IMR-90 (cell line): ENCODE data around the gene AGXT. TPM values are rescaled to one million over a fixed set of nuclear protein-coding genes. Genes with fewer than 3 reads are reported as not detected.

Source experiments
- ATAC-seq: fragments of 200-7000 bp; cut with Tn5 transposase; 2 replicates; pipeline ENCODE4 v1.9.1; 2020; ENCODE audit warnings: low read depth, mild to moderate bottlenecking, moderate library complexity
- BruUV-seq: library from RNA; stranded (reverse); fragments of 400-500 nt; replicated peaks from 2 replicates; lab custom pipeline; 2021; lab: Mats Ljungman, UMichigan
- CTCF ChIA-PET: fragments of 300-600 bp; formaldehyde crosslinking; extraction: SDS; loops from one replicate; lab custom pipeline; 2021; ENCODE audit warnings: antibody characterized with exemption; lab: Yijun Ruan, JAX
- POLR2A ChIA-PET: fragments of 300-600 bp; sonication (Branson Sonifier 250); formaldehyde crosslinking; loops from one replicate; lab custom pipeline; 2022; ENCODE audit warnings: antibody characterized with exemption; ENCODE audit not compliant: unreplicated experiment; lab: Charles Lee
- DNase-seq: peaks from one replicate; pipeline ENCODE4 v3.0.0; 2013
- H2AFZ ChIP-seq: replicated peaks from 2 replicates; pipeline ENCODE3; 2013; ENCODE audit warnings: low read length, mild to moderate bottlenecking; ENCODE audit not compliant: poor library complexity
- H2AK5ac ChIP-seq: 2 replicates; pipeline ENCODE4 v1.6.1; 2013; ENCODE audit warnings: low read depth, low read length, inconsistent platforms
- H2AK9ac ChIP-seq: replicated peaks from 2 replicates; pipeline ENCODE3; 2013; ENCODE audit warnings: mild to moderate bottlenecking, low read depth, low read length, moderate library complexity; ENCODE audit not compliant: poor library complexity
- H2BK120ac ChIP-seq: 2 replicates; pipeline ENCODE4 v1.6.1; 2013; ENCODE audit warnings: low read depth, low read length, inconsistent platforms
- H2BK15ac ChIP-seq: 3 replicates; pipeline ENCODE4 v1.6.1; 2013; ENCODE audit warnings: low read depth, low read length, inconsistent platforms
- H2BK20ac ChIP-seq: 2 replicates; pipeline ENCODE4 v1.6.1; 2013; ENCODE audit warnings: low read depth, mild to moderate bottlenecking, inconsistent platforms, low read length, moderate library complexity
- H2BK5ac ChIP-seq: 2 replicates; pipeline ENCODE4 v1.6.1; 2013; ENCODE audit warnings: mild to moderate bottlenecking, low read depth, low read length, inconsistent platforms; ENCODE audit not compliant: poor library complexity, severe bottlenecking
- H3K14ac ChIP-seq: replicated peaks from 2 replicates; pipeline ENCODE4 v1.6.1; 2013; ENCODE audit warnings: low read depth, low read length, inconsistent platforms
- H3K18ac ChIP-seq: 2 replicates; pipeline ENCODE4 v1.6.1; 2013; ENCODE audit warnings: low read depth, low read length, control low read depth
- H3K23ac ChIP-seq: 2 replicates; pipeline ENCODE4 v1.6.1; 2013; ENCODE audit warnings: low read depth, low read length, inconsistent platforms
- H3K27ac ChIP-seq: 2 replicates; pipeline ENCODE4 v1.5.1; 2013; ENCODE audit warnings: mild to moderate bottlenecking, control low read depth, low read length; ENCODE audit not compliant: insufficient read depth
- H3K27me3 ChIP-seq: 2 replicates; pipeline ENCODE4 v1.6.1; 2013; ENCODE audit warnings: low read length; ENCODE audit not compliant: control insufficient read depth, insufficient read depth
- H3K36me3 ChIP-seq: 2 replicates; pipeline ENCODE4 v1.6.1; 2013; ENCODE audit warnings: low read length, mixed read lengths; ENCODE audit not compliant: control insufficient read depth, insufficient read depth
- H3K4ac ChIP-seq: 2 replicates; pipeline ENCODE4 v1.6.1; 2013; ENCODE audit warnings: low read depth, low read length, inconsistent platforms
- H3K4me1 ChIP-seq: 2 replicates; pipeline ENCODE4 v1.6.1; 2013; ENCODE audit warnings: low read length, mixed read lengths; ENCODE audit not compliant: control insufficient read depth, insufficient read depth
- H3K4me2 ChIP-seq: 2 replicates; pipeline ENCODE4 v1.6.1; 2013; ENCODE audit warnings: low read depth, mild to moderate bottlenecking, control low read depth, low read length, moderate library complexity
- H3K4me3 ChIP-seq: 2 replicates; pipeline ENCODE4 v1.5.1; 2013; ENCODE audit warnings: low read depth, mild to moderate bottlenecking, control low read depth, low read length, moderate library complexity; ENCODE audit not compliant: insufficient read depth
- H3K56ac ChIP-seq: 2 replicates; pipeline ENCODE4 v1.6.1; 2013; ENCODE audit warnings: low read length, inconsistent platforms; ENCODE audit not compliant: insufficient read depth; ENCODE audit errors: extremely low read depth
- H3K79me1 ChIP-seq, 2 experiments: 2 replicates each; pipeline ENCODE4 v1.6.1; 2013; ENCODE audit warnings: low read length in 2 of 2, inconsistent platforms in 1 of 2, low read depth in 1 of 2
- H3K9ac ChIP-seq: 2 replicates; pipeline ENCODE4 v1.6.1; 2013; ENCODE audit warnings: low read depth, low read length, control low read depth
- H3K9me1 ChIP-seq: 2 replicates; pipeline ENCODE4 v1.6.1; 2013; ENCODE audit warnings: low read length, inconsistent platforms; ENCODE audit not compliant: insufficient read depth
- H3K9me3 ChIP-seq: 2 replicates; pipeline ENCODE4 v1.6.1; 2013; ENCODE audit warnings: low read length; ENCODE audit not compliant: control insufficient read depth, insufficient read depth
- H4K20me1 ChIP-seq: 2 replicates; pipeline ENCODE4 v1.6.1; 2013; ENCODE audit warnings: low read length, inconsistent platforms; ENCODE audit not compliant: insufficient read depth
- H4K5ac ChIP-seq: 2 replicates; pipeline ENCODE4 v1.6.1; 2013; ENCODE audit warnings: mild to moderate bottlenecking, low read depth, low read length, control low read depth
- H4K8ac ChIP-seq, 2 experiments: 2 replicates each; pipeline ENCODE4 v1.6.1; 2013; ENCODE audit warnings: low read depth in 2 of 2, low read length in 2 of 2, control low read depth in 1 of 2, inconsistent platforms in 1 of 2
- H4K91ac ChIP-seq: 2 replicates; pipeline ENCODE4 v1.6.1; 2013; ENCODE audit warnings: low read depth, low read length, inconsistent platforms; ENCODE audit not compliant: insufficient read depth
- BHLHE40 ChIP-seq: fragments of 150-350 bp; IDR thresholded peaks from 2 replicates; pipeline ENCODE4 v1.6.1; 2016; ENCODE audit warnings: mild to moderate bottlenecking, low read depth, low read length
- CEBPB ChIP-seq: IDR thresholded peaks from 2 replicates; pipeline ENCODE4 v1.6.1; 2012; ENCODE audit warnings: low read depth, low read length, improper control_type of control experiment
- CTCF ChIP-seq: conservative IDR thresholded peaks from 2 replicates; pipeline ENCODE4 v1.5.1; 2012; ENCODE audit warnings: mild to moderate bottlenecking, low read depth, low read length, improper control_type of control experiment
- FOS ChIP-seq: fragments of 150-350 bp; IDR thresholded peaks from 2 replicates; pipeline ENCODE4 v1.6.1; 2016; ENCODE audit warnings: low read depth, low read length
- MAFK ChIP-seq: IDR thresholded peaks from 2 replicates; pipeline ENCODE4 v1.6.1; 2012; ENCODE audit warnings: low read depth, low read length, improper control_type of control experiment
- MAZ ChIP-seq: IDR thresholded peaks from 2 replicates; pipeline ENCODE4 v1.6.1; 2012; ENCODE audit warnings: low read depth, mild to moderate bottlenecking, low read length, improper control_type of control experiment, moderate library complexity, borderline replicate concordance
- MXI1 ChIP-seq: IDR thresholded peaks from 2 replicates; pipeline ENCODE4 v1.6.1; 2012; ENCODE audit warnings: low read depth, mild to moderate bottlenecking, low read length, moderate library complexity, borderline replicate concordance
- NFE2L2 ChIP-seq: fragments of 150-350 bp; IDR thresholded peaks from 2 replicates; pipeline ENCODE4 v1.6.1; 2016; ENCODE audit warnings: low read depth, mild to moderate bottlenecking, low read length
- POLR2A ChIP-seq: IDR thresholded peaks from 2 replicates; pipeline ENCODE4 v1.6.1; 2012; ENCODE audit warnings: mild to moderate bottlenecking, low read depth, low read length
- RAD21 ChIP-seq: IDR thresholded peaks from 2 replicates; pipeline ENCODE4 v1.6.1; 2012; ENCODE audit warnings: low read length, improper control_type of control experiment
- RCOR1 ChIP-seq: IDR thresholded peaks from 2 replicates; pipeline ENCODE4 v1.6.1; 2012; ENCODE audit warnings: mild to moderate bottlenecking, low read length, improper control_type of control experiment; ENCODE audit not compliant: insufficient replicate concordance
- RFX5 ChIP-seq: IDR thresholded peaks from 2 replicates; pipeline ENCODE4 v1.8.0; 2012; ENCODE audit warnings: low read depth, mild to moderate bottlenecking, low read length, moderate library complexity
- SMC3 ChIP-seq: fragments of 150-350 bp; IDR thresholded peaks from 2 replicates; pipeline ENCODE4 v1.6.1; 2016; ENCODE audit warnings: low read depth, mild to moderate bottlenecking, antibody characterized with exemption, low read length, moderate library complexity
- USF2 ChIP-seq: fragments of 150-350 bp; IDR thresholded peaks from 2 replicates; pipeline ENCODE4 v1.6.1; 2017; ENCODE audit warnings: mild to moderate bottlenecking, antibody characterized with exemption, low read length, low read depth
- WGBS, 2 experiments: methylation state at CpG; one replicate each; pipeline versions ENCODE4 v1.1.5 to v1.1.7; 2013; ENCODE audit warnings: missing lambda C conversion rate in 2 of 2; ENCODE audit not compliant: insufficient read length in 1 of 2; ENCODE audit errors: extremely low coverage in 2 of 2; 5-methylcytosine and 5-hydroxymethylcytosine counted together
- dilution Hi-C: fragments of 300-500 bp; cut with HindIII; formaldehyde crosslinking; loops from one replicate; pipeline ENCODE4 v1.14.3; 2018; ENCODE audit warnings: low sequenced_read_pairs; ENCODE audit not compliant: unreplicated experiment
- in situ Hi-C: fragments of 300-500 bp; cut with MboI; formaldehyde crosslinking; loops from 3 replicates; pipeline ENCODE4 v1.14.3; 2019; ENCODE audit warnings: low sequenced_read_pairs, inconsistent platforms, mixed read lengths
- intact Hi-C: fragments of 100-400 bp; cut with micrococcal nuclease; formaldehyde crosslinking; loops from 2 replicates; pipeline ENCODE4 v1.10.0; 2022
- polyA plus RNA-seq, 3 experiments: library from polyadenylated mRNA; depleted of rRNA; stranded (reverse); fragments of >200 nt; gene quantifications; 2 replicates each; pipeline ENCODE4 v1.2.3, GENCODE V29; 2012; ENCODE audit warnings: low replicate concordance in 1 of 3
- total RNA-seq: library from RNA; depleted of rRNA; stranded (reverse); fragments of >200 nt; gene quantifications from 2 replicates; pipeline ENCODE4 v1.2.3, GENCODE V29; 2012

The AGXT gene
- total and polyA plus RNA-seq, 2 of the 4 experiments (the other 2 are of a cell fraction) = not detected

- no peak overlapping the region; the same call in 1 of the 2 replicates for H3K23ac ChIP-seq
- H3K4me3 ChIP-seq = no peak overlapping the region
- H3K4me2 ChIP-seq = no peak overlapping the region
- in situ Hi-C loops (loop anchor here (5.0 kb wide), 1 partner anchor 72 kb away; no protein-coding TSS in a partner anchor), dilution Hi-C loops (no loop called here), intact Hi-C loops (loop anchor here (2.0 kb wide), 1 partner anchor 83 kb away; the partner anchor contains the start of gene SNED1)
- ATAC-seq (no peak), DNase-seq (no peak)
- no peaks in the 10 kb centered on the region for H3K27me3 ChIP-seq
- peak overlapping the region; percentile 91 for H2AK9ac ChIP-seq
- peak overlapping the region; percentile 69 for H2AK5ac ChIP-seq
- no peaks in the 10 kb centered on the region for H3K36me3 ChIP-seq
- H4K5ac ChIP-seq = peak overlapping the region; percentile 72
- 76% methylated on average over 11 of the region's 34 CpGs; no CpG with 5 or more reads in 1 of the 2 experiments for WGBS, 2 experiments
- ChIA-PET CTCF (no interaction called here), POLR2A (no interaction called here)
- H3K9me1 ChIP-seq = peaks cover 8% of the 10 kb centered on the region
- H3K56ac ChIP-seq = no peak overlapping the region
- H2BK15ac ChIP-seq = 0 out of 3 replicates have a peak overlapping the region, but pooled peaks have one; percentile 26
- no peak overlapping the region for H3K9ac ChIP-seq
- H3K14ac ChIP-seq = no peak overlapping the region; the same call in 1 of the 2 replicates
- peak overlapping the region; percentile 62 to 71; a peak in 2 of 4 replicates for H4K8ac ChIP-seq
- H3K9me3 ChIP-seq = no peaks in the 10 kb centered on the region
- H2BK5ac ChIP-seq = peak overlapping the region; percentile 46
- peaks cover 42% of the 10 kb centered on the region for H3K4me1 ChIP-seq
- BruUV-seq = no TSS peak
- H2BK120ac ChIP-seq = peak overlapping the region; percentile 82
- H3K79me1 ChIP-seq = no peaks in the 10 kb centered on the region
- H3K27ac ChIP-seq = peak overlapping the region; percentile 42
- peak overlapping the region; percentile 42 for H2BK20ac ChIP-seq
- peak overlapping the region; percentile 70 for H4K91ac ChIP-seq
- H4K20me1 ChIP-seq = no peaks in the 10 kb centered on the region
- peak overlapping the region; percentile 25; the same call in 1 of the 2 replicates for H3K18ac ChIP-seq
- H2AFZ ChIP-seq = peak overlapping the region; percentile 88
- H3K4ac ChIP-seq = peak overlapping the region; percentile 83
- TF ChIP-seq CTCF (no peak), FOS (no peak), MAFK (no peak), BHLHE40 (no peak), RFX5 (no peak), MAZ (no peak), SMC3 (no peak), RAD21 (no peak), POLR2A (no peak), USF2 (no peak), NFE2L2 (no peak), MXI1 (no peak), CEBPB (no peak), RCOR1 (no peak)
These were observed 47.1 kb downstream of the AGXT start for GRCh38 chr2:240915526-240916341.
